ENCODE measurements around the gene LST1. TPM values are rescaled to one million over a fixed set of nuclear protein-coding genes. Genes with fewer than 3 reads are reported as not detected.

The LST1 gene
- total RNA-seq, 1 donor from 2014 or later: not detected

- Histone ChIP-seq H3K4me3 (peak within 1 kb of the TSS; percentile 51), H3K36me3 (no peaks in the 10 kb centered on the region), H3K9ac (peak within 1 kb of the TSS; percentile 84), H4K20me1 (ENCODE audit: low read depth) (no peaks in the 10 kb centered on the region), H3K79me2 (ENCODE audit: low read depth) (peaks cover 37% of the 10 kb centered on the region), H3K4me1 (peaks cover 16% of the 10 kb centered on the region), H3K27me3 (no peaks in the 10 kb centered on the region), H3K4me2 (peak within 1 kb of the TSS; percentile 79), H3K9me3 (ENCODE audit: low read depth) (no peaks in the 10 kb centered on the region), H3K27ac (peak within 1 kb of the TSS; percentile 27), H3F3A (ENCODE audit: low read depth) (peaks cover 48% of the 10 kb centered on the region), H2AFZ (replicated peaks) (peak within 1 kb of the TSS; percentile 35)
- peak within 1 kb of the TSS; percentile 88 for H3K4me3 Mint-ChIP-seq
- peaks cover 45% of the 10 kb centered on the region for H3K4me1 Mint-ChIP-seq
- peak; percentile 96 for DNase-seq (ENCODE audit: low spot score)
- peaks cover 12% of the 10 kb centered on the region for H3K36me3 Mint-ChIP-seq
- no peak for TF ChIP-seq EZH2 (IDR thresholded peaks at IDR 0.05)
- no peak for TF ChIP-seq CTCF (IDR thresholded peaks at IDR 0.05)
- no peak for TF ChIP-seq EZH2phosphoT487 (IDR thresholded peaks at IDR 0.05)
- H3K27ac Mint-ChIP-seq: peak within 1 kb of the TSS; percentile 72
- no peaks in the 10 kb centered on the region for H3K9me3 Mint-ChIP-seq
- H3K27me3 Mint-ChIP-seq (ENCODE audit: insufficient read depth, low read depth): peaks cover 2% of the 10 kb centered on the region
Measured at GRCh38 chr6:31546958-31547726, 38.9 kb upstream of the LST1 start, which contains the start of gene NFKBIL1. Gene NFKBIL1, plus strand, starts transcription at chr6:31547608. Its CDS starts 87 bp downstream, at chr6:31547695.

- no peak for DNase-seq (ENCODE audit: low spot score)
- H3K27ac ChIP-seq: peak overlapping the region; percentile 27
- H3K27ac Mint-ChIP-seq: peak overlapping the region; percentile 72
- no peak for TF ChIP-seq EZH2 (IDR thresholded peaks at IDR 0.05)
- H3K9me3 Mint-ChIP-seq: no peaks in the 10 kb centered on the region
- H3K4me2 ChIP-seq: peak overlapping the region; percentile 79
- H3K4me1 ChIP-seq: peaks cover 16% of the 10 kb centered on the region
- peak overlapping the region; percentile 84 for H3K9ac ChIP-seq
- no peaks in the 10 kb centered on the region for H4K20me1 ChIP-seq (ENCODE audit: low read depth)
- H3F3A ChIP-seq (ENCODE audit: low read depth): peaks cover 40% of the 10 kb centered on the region
- H3K4me1 Mint-ChIP-seq: peaks cover 42% of the 10 kb centered on the region
- peaks cover 6% of the 10 kb centered on the region for H3K27me3 Mint-ChIP-seq (ENCODE audit: insufficient read depth, low read depth)
- no peaks in the 10 kb centered on the region for H3K36me3 ChIP-seq
- peak overlapping the region; percentile 88 for H3K4me3 Mint-ChIP-seq
- H3K79me2 ChIP-seq (ENCODE audit: low read depth): peaks cover 37% of the 10 kb centered on the region
- H3K27me3 ChIP-seq: no peaks in the 10 kb centered on the region
- peak overlapping the region; percentile 3 for H2AFZ ChIP-seq (replicated peaks)
- peak overlapping the region; percentile 51 for H3K4me3 ChIP-seq
- H3K9me3 ChIP-seq (ENCODE audit: low read depth): no peaks in the 10 kb centered on the region
- H3K36me3 Mint-ChIP-seq: peaks cover 12% of the 10 kb centered on the region
Measured at GRCh38 chr6:31547727-31548543, 38.1 kb upstream of the LST1 start.

GRCh38 chr6:31548544-31548873, 37.6 kb upstream of the LST1 start:
- H3K4me3 Mint-ChIP-seq: peak overlapping the region; percentile 88
- TF ChIP-seq CTCF (IDR thresholded peaks at IDR 0.05) (no peak), EZH2phosphoT487 (IDR thresholded peaks at IDR 0.05) (no peak), EZH2 (IDR thresholded peaks at IDR 0.05) (no peak)

More at GRCh38 chr6:31548544-31548873, 37.6 kb upstream of the LST1 start:
- no peak for DNase-seq (ENCODE audit: low spot score)
- H3K79me2 ChIP-seq (ENCODE audit: low read depth): peaks cover 31% of the 10 kb centered on the region
- H3K9ac ChIP-seq: peak overlapping the region; percentile 84
- no peak overlapping the region for H3K27ac Mint-ChIP-seq
- H3K9me3 Mint-ChIP-seq: no peaks in the 10 kb centered on the region
- H3K9me3 ChIP-seq (ENCODE audit: low read depth): no peaks in the 10 kb centered on the region
- peaks cover 38% of the 10 kb centered on the region for H3K4me1 Mint-ChIP-seq
- H3K27ac ChIP-seq: no peak overlapping the region
- peak overlapping the region; percentile 79 for H3K4me2 ChIP-seq
- H2AFZ ChIP-seq (replicated peaks): no peak overlapping the region
- H3K4me1 ChIP-seq: peaks cover 16% of the 10 kb centered on the region
- no peaks in the 10 kb centered on the region for H4K20me1 ChIP-seq (ENCODE audit: low read depth)
- H3K36me3 Mint-ChIP-seq: peaks cover 13% of the 10 kb centered on the region
- H3K36me3 ChIP-seq: no peaks in the 10 kb centered on the region
- H3K4me3 ChIP-seq: peak overlapping the region; percentile 51
- H3K27me3 ChIP-seq: no peaks in the 10 kb centered on the region
- peaks cover 6% of the 10 kb centered on the region for H3K27me3 Mint-ChIP-seq (ENCODE audit: insufficient read depth, low read depth)
- H3F3A ChIP-seq (ENCODE audit: low read depth): peaks cover 34% of the 10 kb centered on the region
